Tibial nerve (tissue), 4 donors: ENCODE measurements around the gene DISP2. TPM values are rescaled to one million over a fixed set of nuclear protein-coding genes. Genes with fewer than 3 reads are reported as not detected.

Experiments
- DNase-seq, 2 donors: peaks; one replicate each; pipeline ENCODE4 v3.0.0-alpha.2; 2019; ENCODE audit warnings: low spot score in 2 of 2
- H3K27ac ChIP-seq, 4 donors: fragments of 200-600 bp; sonication (generic) in 3 of 4; one replicate each; pipeline ENCODE4 v1.5.1; 2017 to 2019; ENCODE audit warnings: mild to moderate bottlenecking in 1 of 4
- H3K27me3 ChIP-seq, 2 donors: fragments of 200-600 bp; sonication (generic) in 1 of 2; one replicate each; pipeline versions ENCODE4 v1.5.1 to v1.6.0; 2017 to 2019
- H3K36me3 ChIP-seq, 3 donors: fragments of 200-600 bp; sonication (generic); one replicate each; pipeline ENCODE4 v1.5.1; 2018 to 2019
- H3K4me1 ChIP-seq, 4 donors: fragments of 200-600 bp; sonication (generic) in 3 of 4; one replicate each; pipeline ENCODE4 v1.5.1; 2017 to 2019
- H3K4me3 ChIP-seq, 4 donors: fragments of 200-600 bp; sonication (generic) in 3 of 4; one replicate each; pipeline ENCODE4 v1.5.1; 2017 to 2019; ENCODE audit warnings: mild to moderate bottlenecking in 1 of 4, moderate library complexity in 1 of 4
- H3K9me3 ChIP-seq, 4 donors: fragments of 200-600 bp; sonication (generic) in 3 of 4; one replicate each; pipeline ENCODE4 v1.5.1; 2017 to 2019
- CTCF ChIP-seq, 5 experiments: fragments of 200-600 bp in 3 of 5; fragments of 450-650 bp in 2 of 5; sonication (generic) in 3 of 5; IDR thresholded peaks; one replicate each; pipeline ENCODE4 v1.5.1; 2016 to 2019; ENCODE audit warnings: antibody characterized with exemption in 5 of 5, mild to moderate bottlenecking in 3 of 5, moderate library complexity in 2 of 5
- EP300 ChIP-seq, 2 donors: sonication (generic); formaldehyde crosslinking; IDR thresholded peaks; one replicate each; pipeline ENCODE4 v1.6.1; 2017; ENCODE audit warnings: antibody characterized with exemption in 2 of 2, mild to moderate bottlenecking in 1 of 2
- POLR2A ChIP-seq, 2 donors: fragments of 450-650 bp; IDR thresholded peaks; one replicate each; pipeline ENCODE4 v1.6.1; 2017; ENCODE audit warnings: antibody characterized with exemption in 2 of 2, mild to moderate bottlenecking in 2 of 2, moderate library complexity in 2 of 2
- WGBS, 2 donors: methylation state at CpG; one replicate each; pipeline ENCODE4 v1.1.5; 2018; 5-methylcytosine and 5-hydroxymethylcytosine counted together
- total RNA-seq, 4 donors: library from RNA; depleted of rRNA; stranded (reverse); fragments of >200 nt; gene quantifications; one replicate each; pipeline ENCODE4 v1.1.0, GENCODE V29; 2016

Gene DISP2
- total RNA-seq, 4 donors from 2014 or later = under 0.01 to 0.22 (median 0.10) TPM

- Histone ChIP-seq H3K27ac (no peak overlapping the region), H3K4me1 (no peaks in the 10 kb centered on the region), H3K27me3 (no peaks in the 10 kb centered on the region), H3K36me3 (peaks cover 0 to 31% (median 0%) of the 10 kb centered on the region in 3 donors), H3K9me3 (no peaks in the 10 kb centered on the region), H3K4me3 (no peak overlapping the region)
- no peak for TF ChIP-seq CTCF (IDR thresholded peaks at IDR 0.05)
- TF ChIP-seq EP300 (IDR thresholded peaks at IDR 0.05) = no peak
- TF ChIP-seq POLR2A (IDR thresholded peaks at IDR 0.05) = no peak
- 87 to 96% methylated on average over 4 of the region's 4 CpGs for WGBS, 2 donors
- no peak for DNase-seq
Observed at GRCh38 chr15:40428185-40428584, 70.2 kb downstream of the DISP2 start.

Other genes with a start within 250 kb of the DISP2 start
- gene BMF, start 249.3 kb upstream of the DISP2 start, total RNA-seq = 1 to 10 TPM; 2.7 to 6.3 (median 4.2) TPM
- 1 to 10 TPM in 2 of 4 donors, under 1 TPM in 1, not detected in 1; 0.22 to 6.9 (median 3.9) TPM for gene BUB1B, start 197.2 kb upstream of the DISP2 start, total RNA-seq
- gene PAK6, start 119.2 kb upstream of the DISP2 start, total RNA-seq = 1 to 10 TPM in 1 of 4 donors, under 1 TPM in 1, not detected in 2; 0.84 to 2.0 TPM
- gene ANKRD63, start 75.2 kb upstream of the DISP2 start, total RNA-seq = not detected
- gene PLCB2, start 50.3 kb upstream of the DISP2 start, total RNA-seq = 10 to 100 TPM; 14.9 to 42.3 (median 17.0) TPM
- gene INAFM2, start 34.5 kb upstream of the DISP2 start, total RNA-seq = 10 to 100 TPM; 13.8 to 25.9 (median 20.5) TPM
- 10 to 100 TPM; 19.3 to 22.8 (median 21.2) TPM for gene CCDC9B, start 17.3 kb upstream of the DISP2 start, total RNA-seq
- gene PHGR1, start 7.2 kb upstream of the DISP2 start, total RNA-seq = not detected
- 1 to 10 TPM; 3.3 to 7.1 (median 4.2) TPM for gene KNSTRN, start 24.5 kb downstream of the DISP2 start, total RNA-seq
- gene IVD, start 47.6 kb downstream of the DISP2 start, total RNA-seq = 10 to 100 TPM; 62.8 to 88.6 (median 76.7) TPM
- gene BAHD1, start 82.7 kb downstream of the DISP2 start, total RNA-seq = 10 to 100 TPM; 12.3 to 25.5 (median 16.2) TPM
- 10 to 100 TPM in 3 of 4 donors, 1 to 10 TPM in 1; 5.7 to 27.8 (median 15.4) TPM for gene CHST14, start 112.8 kb downstream of the DISP2 start, total RNA-seq
- 10 to 100 TPM; 21.6 to 43.9 (median 33.0) TPM for gene CCDC32, start 206.8 kb downstream of the DISP2 start, total RNA-seq
- 10 to 100 TPM in 1 of 4 donors, 1 to 10 TPM in 3; 4.3 to 11.4 (median 8.3) TPM for gene RPUSD2, start 211.1 kb downstream of the DISP2 start, total RNA-seq
- gene KNL1, start 236.0 kb downstream of the DISP2 start, total RNA-seq = 1 to 10 TPM in 2 of 4 donors, under 1 TPM in 2; under 0.01 to 1.3 (median 0.99) TPM